B cell (primary cell): ENCODE results near the gene EVI2A. TPM values are rescaled to one million over a fixed set of nuclear protein-coding genes. Genes with fewer than 3 reads are reported as not detected.

Source experiments
- ATAC-seq: fragments of 200-7000 bp; cut with Tn5 transposase; one replicate; pipeline ENCODE4 v1.10.0; 2021; ENCODE audit warnings: low read depth, mild to moderate bottlenecking, moderate number of reproducible peaks, moderate library complexity
- CTCF ChIA-PET: fragments of 350-600 bp; sonication (Branson Sonifier 250); formaldehyde crosslinking; loops from one replicate; lab custom pipeline; 2021; ENCODE audit warnings: antibody characterized with exemption, inconsistent platforms; lab: Charles Lee
- POLR2A ChIA-PET: fragments of 350-600 bp; sonication (Branson Sonifier 250); formaldehyde crosslinking; loops from one replicate; lab custom pipeline; 2021; ENCODE audit warnings: antibody characterized with exemption; lab: Charles Lee
- DNase-seq: peaks from one replicate; pipeline ENCODE4 v3.0.0; 2013
- H2AFZ ChIP-seq: 2 replicates; pipeline ENCODE4 v1.6.1; 2012; ENCODE audit warnings: mild to moderate bottlenecking, low read depth, low read length; ENCODE audit not compliant: insufficient read depth, poor library complexity, severe bottlenecking
- H3K27ac ChIP-seq, 2 donors: 1 replicate in 1 of 2; 2 replicates in 1 of 2; pipeline ENCODE4 v1.5.1; 2012 to 2013; ENCODE audit warnings: low read length in 2 of 2, mild to moderate bottlenecking in 2 of 2, moderate library complexity in 1 of 2
- H3K27me3 ChIP-seq, 4 experiments: fragments of 200-600 bp in 1 of 4; sonication (generic) in 1 of 4; replicated peaks in 1 of 4; 1 replicate in 2 of 4; 2 replicates in 2 of 4; pipeline versions ENCODE4 v1.6.1 to v1.7.0; 2013 to 2016; ENCODE audit warnings: low read length in 3 of 4, mild to moderate bottlenecking in 2 of 4, mixed read lengths in 1 of 4, moderate library complexity in 1 of 4; ENCODE audit not compliant: insufficient read depth in 4 of 4, control insufficient read depth in 3 of 4; ENCODE audit errors: control extremely low read depth in 1 of 4
- H3K36me3 ChIP-seq, 2 experiments: replicated peaks in 1 of 2; 1 replicate in 1 of 2; 2 replicates in 1 of 2; pipeline versions ENCODE4 v1.6.1 to v1.7.1; 2013; ENCODE audit warnings: low read length in 1 of 2; ENCODE audit not compliant: insufficient read depth in 2 of 2, control insufficient read depth in 1 of 2; ENCODE audit errors: control extremely low read depth in 1 of 2, extremely low read depth in 1 of 2
- H3K4me1 ChIP-seq, 2 donors: fragments of 200-600 bp in 1 of 2; sonication (generic) in 1 of 2; 1 replicate in 1 of 2; 2 replicates in 1 of 2; pipeline versions ENCODE4 v1.5.1 to v1.6.1; 2013 to 2017; ENCODE audit warnings: low read length in 2 of 2; ENCODE audit not compliant: control insufficient read depth in 2 of 2, insufficient read depth in 2 of 2
- H3K4me2 ChIP-seq: replicated peaks from 2 replicates; pipeline ENCODE3; 2012; ENCODE audit warnings: mild to moderate bottlenecking, low read depth, low read length; ENCODE audit not compliant: poor library complexity, severe bottlenecking
- H3K4me3 ChIP-seq, 5 experiments: fragments of 200-600 bp in 1 of 5; sonication (generic) in 1 of 5; 1 replicate in 3 of 5; 2 replicates in 2 of 5; pipeline versions ENCODE4 v1.5.1 to v1.7.0; 2011 to 2016; ENCODE audit warnings: low read length in 4 of 5, mild to moderate bottlenecking in 4 of 5, low read depth in 2 of 5, control low read depth in 1 of 5, moderate library complexity in 1 of 5; ENCODE audit not compliant: insufficient read depth in 1 of 5; ENCODE audit errors: control extremely low read depth in 1 of 5, extremely low read depth in 1 of 5
- H3K79me2 ChIP-seq: fragments of 200-600 bp; sonication (generic); one replicate; pipeline ENCODE4 v1.6.0; 2016; ENCODE audit warnings: low read length; ENCODE audit not compliant: control insufficient read depth, insufficient read depth
- H3K9ac ChIP-seq: fragments of 200-600 bp; sonication (generic); 2 replicates; pipeline ENCODE4 v1.6.1; 2017; ENCODE audit warnings: mild to moderate bottlenecking, low read length, moderate library complexity
- H3K9me3 ChIP-seq, 3 donors: one replicate each; pipeline versions ENCODE4 v1.6.1 to v1.7.1; 2013; ENCODE audit warnings: low read length in 2 of 3; ENCODE audit not compliant: control insufficient read depth in 2 of 3, insufficient read depth in 1 of 3; ENCODE audit errors: control extremely low read depth in 1 of 3
- H4K20me1 ChIP-seq: 2 replicates; pipeline ENCODE4 v1.6.0; 2012; ENCODE audit warnings: mild to moderate bottlenecking, low read length; ENCODE audit not compliant: insufficient read depth, control insufficient read depth, poor library complexity, severe bottlenecking
- H3K27ac Mint-ChIP-seq: one replicate; pipeline ENCODE4 v1.8.0; 2021; ENCODE audit warnings: mixed read lengths
- H3K27me3 Mint-ChIP-seq: one replicate; pipeline ENCODE4 v1.8.0; 2021; ENCODE audit warnings: mixed read lengths
- H3K4me1 Mint-ChIP-seq: one replicate; pipeline ENCODE4 v1.8.0; 2021; ENCODE audit warnings: mixed read lengths
- H3K4me3 Mint-ChIP-seq: one replicate; pipeline ENCODE4 v1.8.0; 2021; ENCODE audit warnings: mixed read lengths
- H3K9me3 Mint-ChIP-seq: one replicate; pipeline ENCODE4 v1.8.0; 2022; ENCODE audit warnings: mixed read lengths; ENCODE audit not compliant: insufficient read depth
- EZH2 ChIP-seq: IDR thresholded peaks from 2 replicates; pipeline ENCODE4 v1.6.1; 2012; ENCODE audit warnings: borderline replicate concordance, low read depth, mild to moderate bottlenecking, moderate library complexity, low read length; ENCODE audit not compliant: insufficient read depth, poor library complexity, severe bottlenecking
- WGBS: methylation state at CpG from one replicate; pipeline ENCODE4 v1.1.5; 2013; ENCODE audit warnings: missing lambda C conversion rate; ENCODE audit not compliant: insufficient coverage; 5-methylcytosine and 5-hydroxymethylcytosine counted together
- intact Hi-C: fragments of 100-400 bp; cut with micrococcal nuclease; formaldehyde crosslinking; loops from one replicate; pipeline ENCODE4 v1.10.0; 2022
- polyA plus RNA-seq: library from polyadenylated mRNA; depleted of rRNA; stranded (reverse); fragments of >200 nt; gene quantifications from 2 replicates; pipeline ENCODE4 v1.2.3, GENCODE V29; 2012
- total RNA-seq, 2 donors: library from RNA; stranded (reverse); fragments of 120-200 nt in 1 of 2; gene quantifications; 1 replicate in 1 of 2; 2 replicates in 1 of 2; pipeline versions ENCODE4 v1.2.3 to v1.2.4, GENCODE V29; 2013 to 2022
- TF ChIP-seq, protein P1 (sequence below): fragments of 200-600 bp; IDR thresholded peaks from one replicate; pipeline ENCODE4 v1.8.0; 2022; ENCODE audit warnings: antibody characterized with exemption, mild to moderate bottlenecking

Gene EVI2A
- total and polyA plus RNA-seq, 2 donors (not counting 1 experiment from before 2014, with no cell fraction given) = 18.2 to 49.3 TPM

DNA sequence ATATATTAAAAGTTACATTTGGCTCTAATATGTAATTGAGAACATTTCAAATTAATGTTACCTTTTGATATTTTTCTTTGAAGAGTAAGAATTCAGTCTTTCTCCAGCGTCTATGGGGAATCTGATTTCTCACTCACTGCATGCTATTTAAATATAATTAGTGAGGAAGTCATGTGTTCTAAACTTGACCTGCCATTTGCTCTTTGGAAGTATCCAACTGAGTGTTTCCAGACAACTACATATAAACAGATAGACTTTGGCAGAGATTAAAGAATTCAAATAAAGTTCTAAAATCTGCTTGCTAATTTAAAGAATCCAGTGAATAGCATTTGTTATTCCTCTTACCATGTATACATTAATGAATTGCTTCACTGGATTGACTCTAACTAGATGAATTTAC, 47.9 kb downstream of the EVI2A start:
- intact Hi-C loops = no loop called here
- H3K4me1 Mint-ChIP-seq = no peaks in the 10 kb centered on the region
- H3K4me3 Mint-ChIP-seq = no peak overlapping the region
- CTCF ChIA-PET = no interaction called here
- no peaks in the 10 kb centered on the region for H3K79me2 ChIP-seq
- no peak overlapping the region for H3K27ac ChIP-seq
- no peaks in the 10 kb centered on the region for H4K20me1 ChIP-seq
- H3K4me3 ChIP-seq = no peak overlapping the region
- no peaks in the 10 kb centered on the region for H3K27me3 Mint-ChIP-seq
- H3K4me1 ChIP-seq = no peaks in the 10 kb centered on the region
- H3K27me3 ChIP-seq = no peaks in the 10 kb centered on the region
- ATAC-seq (no peak), DNase-seq (no peak)
- no peak overlapping the region for H3K4me2 ChIP-seq
- POLR2A ChIA-PET = no interaction called here
- no peak overlapping the region for H2AFZ ChIP-seq
- H3K9me3 ChIP-seq = no peaks in the 10 kb centered on the region
- H3K9me3 Mint-ChIP-seq = no peaks in the 10 kb centered on the region
- no peak overlapping the region for H3K9ac ChIP-seq
- H3K27ac Mint-ChIP-seq = no peak overlapping the region
- H3K36me3 ChIP-seq = peaks cover 3 to 4% of the 10 kb centered on the region in 2 experiments
- WGBS = no CpG with 5 or more reads among the region's 1 CpG
- TF ChIP-seq, protein P1, sequence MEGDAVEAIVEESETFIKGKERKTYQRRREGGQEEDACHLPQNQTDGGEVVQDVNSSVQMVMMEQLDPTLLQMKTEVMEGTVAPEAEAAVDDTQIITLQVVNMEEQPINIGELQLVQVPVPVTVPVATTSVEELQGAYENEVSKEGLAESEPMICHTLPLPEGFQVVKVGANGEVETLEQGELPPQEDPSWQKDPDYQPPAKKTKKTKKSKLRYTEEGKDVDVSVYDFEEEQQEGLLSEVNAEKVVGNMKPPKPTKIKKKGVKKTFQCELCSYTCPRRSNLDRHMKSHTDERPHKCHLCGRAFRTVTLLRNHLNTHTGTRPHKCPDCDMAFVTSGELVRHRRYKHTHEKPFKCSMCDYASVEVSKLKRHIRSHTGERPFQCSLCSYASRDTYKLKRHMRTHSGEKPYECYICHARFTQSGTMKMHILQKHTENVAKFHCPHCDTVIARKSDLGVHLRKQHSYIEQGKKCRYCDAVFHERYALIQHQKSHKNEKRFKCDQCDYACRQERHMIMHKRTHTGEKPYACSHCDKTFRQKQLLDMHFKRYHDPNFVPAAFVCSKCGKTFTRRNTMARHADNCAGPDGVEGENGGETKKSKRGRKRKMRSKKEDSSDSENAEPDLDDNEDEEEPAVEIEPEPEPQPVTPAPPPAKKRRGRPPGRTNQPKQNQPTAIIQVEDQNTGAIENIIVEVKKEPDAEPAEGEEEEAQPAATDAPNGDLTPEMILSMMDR = no peak
- no peak for TF ChIP-seq EZH2

DNA sequence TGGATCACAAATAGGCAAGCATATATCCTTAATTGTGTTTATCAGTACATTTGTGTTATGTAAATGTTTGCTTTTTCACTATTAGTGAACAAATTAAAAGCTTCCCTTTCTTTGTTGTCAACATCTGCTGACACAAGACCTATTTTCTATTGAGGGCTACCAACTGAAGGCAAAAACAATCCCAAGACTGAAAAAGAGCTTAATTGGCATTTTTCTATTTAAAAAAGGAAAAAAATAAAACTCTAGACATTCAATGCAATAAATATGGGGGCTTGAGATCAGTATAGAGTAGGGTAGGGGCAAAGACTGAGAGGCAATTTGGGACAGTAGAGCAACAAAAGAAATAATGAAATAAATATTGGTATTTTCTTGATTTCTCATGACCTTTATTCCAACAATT, 48.6 kb downstream of the EVI2A start:
- H3K27ac Mint-ChIP-seq = no peak overlapping the region
- POLR2A ChIA-PET = no interaction called here

More for the DNA sequence above, 48.6 kb downstream of the EVI2A start:
- intact Hi-C loops = no loop called here
- Histone ChIP-seq H2AFZ (no peak overlapping the region), H3K9me3 (no peaks in the 10 kb centered on the region), H3K27ac (no peak overlapping the region), H3K79me2 (no peaks in the 10 kb centered on the region), H3K4me2 (no peak overlapping the region), H3K9ac (no peak overlapping the region), H3K4me3 (no peak overlapping the region), H3K4me1 (no peaks in the 10 kb centered on the region), H3K27me3 (no peaks in the 10 kb centered on the region), H3K36me3 (peaks cover 3 to 4% of the 10 kb centered on the region in 2 experiments), H4K20me1 (no peaks in the 10 kb centered on the region)
- no peaks in the 10 kb centered on the region for H3K4me1 Mint-ChIP-seq
- H3K4me3 Mint-ChIP-seq = no peak overlapping the region
- no peaks in the 10 kb centered on the region for H3K9me3 Mint-ChIP-seq
- CTCF ChIA-PET = no interaction called here
- no peak for DNase-seq
- TF ChIP-seq, protein P1 = no peak
- TF ChIP-seq EZH2 = no peak
- H3K27me3 Mint-ChIP-seq = no peaks in the 10 kb centered on the region
- no peak for ATAC-seq
